ENCODE data around the gene DCAF12. TPM values are rescaled to one million over a fixed set of nuclear protein-coding genes. Genes with fewer than 3 reads are reported as not detected.

DCAF12 gene
- total and polyA plus RNA-seq, 8 donors: 30.4 to 70.9 (median 65.0) TPM

GRCh38 chr9:34059954-34060353 lies 66.5 kb downstream of the DCAF12 start:
- intact Hi-C loops (cut with DNase I): no loop called here
- Histone ChIP-seq H3K27me3 (no peaks in the 10 kb centered on the region), H3K4me3 (no peak overlapping the region), H3K27ac (no peak overlapping the region), H3K9me3 (no peaks in the 10 kb centered on the region), H3K4me1 (no peaks in the 10 kb centered on the region), H3K36me3 (no peaks in the 10 kb centered on the region)
- ATAC-seq (no peak), DNase-seq (no peak)
- TF ChIP-seq, protein P1, sequence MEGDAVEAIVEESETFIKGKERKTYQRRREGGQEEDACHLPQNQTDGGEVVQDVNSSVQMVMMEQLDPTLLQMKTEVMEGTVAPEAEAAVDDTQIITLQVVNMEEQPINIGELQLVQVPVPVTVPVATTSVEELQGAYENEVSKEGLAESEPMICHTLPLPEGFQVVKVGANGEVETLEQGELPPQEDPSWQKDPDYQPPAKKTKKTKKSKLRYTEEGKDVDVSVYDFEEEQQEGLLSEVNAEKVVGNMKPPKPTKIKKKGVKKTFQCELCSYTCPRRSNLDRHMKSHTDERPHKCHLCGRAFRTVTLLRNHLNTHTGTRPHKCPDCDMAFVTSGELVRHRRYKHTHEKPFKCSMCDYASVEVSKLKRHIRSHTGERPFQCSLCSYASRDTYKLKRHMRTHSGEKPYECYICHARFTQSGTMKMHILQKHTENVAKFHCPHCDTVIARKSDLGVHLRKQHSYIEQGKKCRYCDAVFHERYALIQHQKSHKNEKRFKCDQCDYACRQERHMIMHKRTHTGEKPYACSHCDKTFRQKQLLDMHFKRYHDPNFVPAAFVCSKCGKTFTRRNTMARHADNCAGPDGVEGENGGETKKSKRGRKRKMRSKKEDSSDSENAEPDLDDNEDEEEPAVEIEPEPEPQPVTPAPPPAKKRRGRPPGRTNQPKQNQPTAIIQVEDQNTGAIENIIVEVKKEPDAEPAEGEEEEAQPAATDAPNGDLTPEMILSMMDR (IDR thresholded peaks at IDR 0.05): no peak

DNA sequence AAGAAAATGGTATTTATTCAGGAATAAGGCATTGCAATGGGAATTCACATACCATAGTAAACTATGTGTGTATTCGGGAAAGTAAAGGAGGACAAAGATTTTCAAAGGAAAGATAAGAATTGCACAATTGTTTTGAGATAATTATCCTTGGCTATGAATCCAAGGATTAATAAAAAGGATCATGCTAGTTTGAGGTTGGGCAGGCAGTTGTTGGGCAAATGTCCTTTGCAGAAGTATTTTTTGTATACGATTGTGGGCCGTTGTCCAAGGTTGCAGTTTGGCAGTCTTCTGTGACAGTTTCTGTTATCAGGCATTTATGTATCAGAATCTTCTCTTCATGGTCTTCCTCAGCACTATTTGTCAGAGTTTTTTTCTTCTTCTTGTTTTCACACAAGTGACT lies 67.2 kb downstream of the DCAF12 start:
- H3K27ac ChIP-seq: no peak overlapping the region
- DNase-seq (no peak), ATAC-seq (no peak)
- no peak overlapping the region for H3K4me3 ChIP-seq
- no peaks in the 10 kb centered on the region for H3K9me3 ChIP-seq
- TF ChIP-seq, protein P1 (IDR thresholded peaks at IDR 0.05): no peak
- no peaks in the 10 kb centered on the region for H3K27me3 ChIP-seq
- intact Hi-C loops (cut with DNase I): no loop called here
- no peaks in the 10 kb centered on the region for H3K4me1 ChIP-seq
- no peaks in the 10 kb centered on the region for H3K36me3 ChIP-seq

- H3K9me3 ChIP-seq: no peaks in the 10 kb centered on the region
- ATAC-seq (peak; percentile 1), DNase-seq (no peak)
- H3K27ac ChIP-seq: peak overlapping the region; percentile 89 to 96
- TF ChIP-seq, protein P1 (IDR thresholded peaks at IDR 0.05): no peak
- peaks cover 14 to 41% of the 10 kb centered on the region in 2 donors for H3K4me1 ChIP-seq
- peak overlapping the region; percentile 68 to 77 for H3K4me3 ChIP-seq
- H3K36me3 ChIP-seq: no peaks in the 10 kb centered on the region
- no peaks in the 10 kb centered on the region for H3K27me3 ChIP-seq
- intact Hi-C loops (cut with DNase I): no loop called here
Measured at GRCh38 chr9:34049630-34050384, 76.7 kb downstream of the DCAF12 start.

GRCh38 chr9:34048727-34049629 lies 77.5 kb downstream of the DCAF12 start, which contains the start of gene UBAP2:
UBAP2 (minus strand) TSS chr9:34048887; CDS start chr9:34017148, 31,739 bp downstream.
- H3K27ac ChIP-seq: peak within 1 kb of the TSS; percentile 89 to 96
- peaks cover 0 to 3% of the 10 kb centered on the region in 2 donors for H3K36me3 ChIP-seq
- DNase-seq (peak; percentile 98 to 100 (median 99)), ATAC-seq (peak; percentile 92)
- H3K4me3 ChIP-seq: peak within 1 kb of the TSS; percentile 68 to 77
- H3K4me1 ChIP-seq: peaks cover 14 to 41% of the 10 kb centered on the region in 2 donors
- no peaks in the 10 kb centered on the region for H3K27me3 ChIP-seq
- TF ChIP-seq, protein P1 (IDR thresholded peaks at IDR 0.05): peak in 1 of 2 donors; percentile 13
- no peaks in the 10 kb centered on the region for H3K9me3 ChIP-seq
- intact Hi-C loops (cut with DNase I): no loop called here
